ENCODE data around the gene WSB1.

The WSB1 gene

GRCh38 chr17:27339836-27340550 is 46.1 kb downstream of the WSB1 start:
- no peak for DNase-seq

GRCh38 chr17:27340575-27340974 is 46.7 kb downstream of the WSB1 start:
- no peak for DNase-seq

DNA sequence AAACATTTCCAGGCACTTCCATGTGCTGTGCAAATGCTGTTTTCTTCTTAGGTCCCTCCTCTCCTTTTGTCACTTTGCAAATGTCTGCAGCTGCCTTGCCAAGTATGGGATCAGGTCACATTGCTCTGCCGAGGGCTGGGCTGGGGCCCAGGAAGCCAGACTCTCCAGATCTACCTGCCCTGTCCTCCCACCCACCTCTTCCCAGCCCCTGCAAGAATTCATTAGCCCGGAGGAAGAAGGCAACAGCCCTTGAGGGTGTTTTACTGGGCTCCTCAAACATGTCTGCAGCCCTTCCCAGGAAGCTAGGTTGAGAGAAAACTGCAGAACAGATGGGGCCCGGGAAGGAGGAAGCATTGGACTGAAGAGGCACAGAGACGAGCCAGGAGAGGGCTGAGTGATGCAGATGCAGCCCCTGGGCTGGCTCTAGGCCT is 47.1 kb downstream of the WSB1 start:
- DNase-seq = no peak

DNA sequence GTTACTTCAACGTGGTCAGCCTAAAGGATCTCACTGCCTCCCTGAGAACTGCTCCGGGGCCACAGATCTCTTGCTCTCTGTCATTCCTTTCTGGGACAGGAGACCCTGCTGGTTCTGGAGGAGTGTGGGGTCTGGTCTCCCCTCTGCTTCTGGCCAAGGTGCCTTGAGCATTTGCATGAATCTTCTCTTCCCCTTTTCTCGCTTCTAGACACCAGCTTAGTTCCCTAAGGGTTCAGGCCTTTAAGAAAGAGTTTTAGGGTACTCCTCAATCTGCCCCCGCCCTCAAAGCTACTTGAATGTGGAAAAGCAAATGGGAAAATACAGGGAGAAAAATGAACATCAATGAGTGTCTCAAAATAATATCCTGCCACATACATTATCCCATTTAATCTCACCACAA is 48.1 kb downstream of the WSB1 start:
- no peak for DNase-seq

DNA sequence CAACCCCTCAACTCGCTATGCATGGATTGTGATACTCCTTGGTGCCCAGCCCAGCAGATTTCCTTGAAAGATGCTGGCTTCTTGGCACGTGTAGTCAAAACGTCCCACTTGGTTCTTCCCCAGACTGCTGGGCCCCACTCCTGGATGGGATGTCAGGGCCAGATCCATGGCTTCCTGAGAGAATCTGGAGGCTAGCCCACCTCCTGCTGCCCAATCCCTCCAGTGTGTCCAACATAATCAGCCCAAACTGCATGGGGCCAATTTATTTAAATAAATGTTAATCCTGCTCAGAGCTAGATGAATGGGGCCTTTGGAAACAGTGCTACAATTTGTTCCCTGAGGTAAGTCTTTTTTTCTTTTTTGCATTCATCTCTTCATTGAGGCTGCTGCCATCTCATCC is 49.4 kb downstream of the WSB1 start:
- DNase-seq = no peak

- DNase-seq = no peak
Observed at GRCh38 chr17:27343977-27344607, 50.2 kb downstream of the WSB1 start.

DNA sequence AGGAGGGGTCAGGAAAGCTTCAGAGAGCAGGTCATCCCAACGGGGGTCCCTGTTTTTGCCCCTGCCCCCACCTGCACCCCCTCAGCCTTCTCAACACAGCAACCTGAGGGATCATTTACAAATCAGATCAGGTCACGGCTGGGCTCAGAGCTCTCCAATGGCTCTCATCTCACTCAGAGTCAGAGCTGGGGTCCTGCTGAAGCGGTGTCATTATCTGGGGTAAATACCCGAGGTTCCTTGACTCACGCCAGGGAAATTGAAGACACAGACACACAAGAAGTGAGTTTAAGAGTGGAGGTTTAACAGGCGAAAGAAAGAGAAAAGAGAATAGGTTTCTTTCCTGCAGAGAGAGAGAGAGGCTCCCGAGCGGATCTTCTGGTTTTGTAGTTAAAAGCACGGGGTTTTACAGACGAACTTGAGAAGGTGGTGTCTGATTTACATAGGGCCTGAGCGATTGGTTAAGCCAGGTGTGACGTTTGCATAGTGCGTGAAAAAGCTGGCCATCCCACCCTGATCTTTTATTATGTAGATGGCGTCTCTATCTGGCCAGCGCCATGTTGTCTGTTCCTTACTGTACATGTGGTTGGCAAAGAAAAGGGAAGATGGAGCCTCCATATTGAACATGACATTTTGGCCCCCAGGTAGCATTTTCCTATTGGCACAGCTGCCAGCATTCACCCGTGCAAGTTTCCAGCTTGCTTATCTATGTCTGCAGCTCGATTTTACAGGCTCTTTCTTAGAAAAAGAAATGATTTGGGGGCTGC is 51.4 kb downstream of the WSB1 start:
- no peak for DNase-seq

DNA sequence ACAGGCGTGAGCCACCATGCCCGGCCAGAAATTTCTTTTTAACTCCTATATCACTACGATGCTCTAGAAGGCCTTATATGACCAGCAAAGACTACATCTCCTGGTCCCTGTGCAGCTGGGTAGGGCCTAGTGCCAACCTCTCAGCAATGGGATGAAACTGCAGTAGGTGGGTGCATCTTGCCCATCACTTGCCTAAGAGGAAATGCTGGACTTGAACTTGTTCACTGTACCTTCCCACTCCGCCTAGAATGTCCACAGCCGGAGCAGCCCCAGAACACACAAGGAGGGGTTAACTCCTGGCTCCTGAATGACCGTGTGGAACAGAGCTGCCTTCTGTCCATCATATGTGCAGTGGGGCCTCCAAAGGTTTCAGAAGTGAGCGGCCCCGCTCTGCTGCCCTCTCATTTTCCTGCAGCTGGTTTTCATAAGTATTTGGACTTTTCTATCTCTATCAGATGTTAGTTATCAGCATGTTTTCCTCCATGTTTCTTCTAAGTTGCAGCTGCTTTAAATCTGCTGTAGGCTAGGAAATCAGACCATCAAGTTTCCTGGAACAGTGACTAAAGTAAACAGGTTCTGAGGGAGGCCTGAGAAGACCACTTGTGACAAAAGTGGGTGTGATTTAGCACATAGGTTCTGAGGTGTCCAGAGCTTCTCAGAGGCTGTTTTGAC is 52.5 kb downstream of the WSB1 start:
- no peak for DNase-seq

DNA sequence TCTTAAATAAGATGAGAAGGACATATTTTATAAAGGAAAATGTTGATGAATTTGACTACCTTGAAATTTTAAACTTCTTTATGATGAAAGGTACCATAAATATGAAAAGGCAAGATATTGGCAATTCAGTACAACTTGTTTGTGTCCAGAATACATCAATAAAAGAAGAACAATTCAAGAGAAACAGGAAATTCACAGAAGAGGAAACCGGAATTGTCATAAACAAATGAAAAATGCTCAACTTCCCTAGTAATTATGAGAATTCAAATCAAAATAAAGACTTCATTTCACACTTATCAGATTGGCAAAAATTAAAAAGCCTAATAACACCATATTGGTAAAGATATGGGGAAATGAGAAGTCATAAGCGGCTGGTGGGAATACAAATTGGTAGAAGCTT is 54.3 kb downstream of the WSB1 start:
- no peak for DNase-seq

- no peak for DNase-seq
Observed at GRCh38 chr17:27349540-27350021, 55.7 kb downstream of the WSB1 start.

DNA sequence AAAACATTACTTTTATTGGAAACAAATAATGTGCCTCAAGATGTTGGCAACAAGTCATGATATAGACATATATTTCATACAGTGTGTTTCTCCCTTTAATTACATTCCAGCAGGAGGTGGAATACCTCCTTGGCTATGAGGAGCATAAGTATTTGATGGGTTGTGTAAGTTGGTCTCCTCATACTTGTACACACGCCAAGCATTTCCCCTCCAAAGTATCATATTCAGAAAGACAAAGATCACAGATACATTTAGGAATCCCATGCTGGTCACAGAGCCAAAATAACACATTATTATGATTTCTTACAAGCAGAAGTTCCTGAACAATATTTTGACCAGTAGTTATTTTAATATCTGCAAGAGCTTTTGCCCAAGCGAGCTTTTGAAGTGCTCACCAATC is 57.8 kb downstream of the WSB1 start:
- no peak for DNase-seq

DNA sequence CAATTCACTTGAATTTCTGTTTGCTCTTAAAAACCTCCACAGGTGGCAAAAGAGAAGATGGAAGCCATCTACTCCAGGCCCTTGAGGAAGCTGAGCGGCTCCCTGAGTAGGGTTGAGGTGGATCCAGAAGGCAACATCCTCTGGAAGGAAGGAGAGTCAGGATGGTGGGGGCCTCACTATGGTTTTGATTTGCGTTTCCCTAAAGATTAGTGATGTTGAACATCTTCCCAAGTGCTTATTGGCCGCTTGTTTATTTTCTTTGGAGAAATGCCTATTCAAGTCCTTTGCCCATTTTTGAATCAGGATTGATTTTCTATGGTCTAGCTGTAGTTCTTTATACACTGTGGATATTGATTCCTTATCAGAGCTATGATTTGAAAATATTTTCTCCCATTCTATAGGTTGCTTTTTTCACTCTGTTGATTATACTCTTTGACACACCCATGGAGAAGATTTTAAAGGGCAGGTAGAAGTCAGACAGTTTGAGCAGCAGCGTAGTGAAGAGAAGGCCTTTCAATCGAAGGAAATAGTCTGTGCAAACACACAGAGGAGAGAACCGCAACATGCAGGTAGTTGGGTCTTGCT is 58.6 kb downstream of the WSB1 start:
- DNase-seq = no peak

GRCh38 chr17:27353033-27353460 is 59.1 kb downstream of the WSB1 start:
- no peak for DNase-seq

- peak; percentile 77 for DNase-seq
Observed at GRCh38 chr17:27353461-27354050, 59.6 kb downstream of the WSB1 start.

DNA sequence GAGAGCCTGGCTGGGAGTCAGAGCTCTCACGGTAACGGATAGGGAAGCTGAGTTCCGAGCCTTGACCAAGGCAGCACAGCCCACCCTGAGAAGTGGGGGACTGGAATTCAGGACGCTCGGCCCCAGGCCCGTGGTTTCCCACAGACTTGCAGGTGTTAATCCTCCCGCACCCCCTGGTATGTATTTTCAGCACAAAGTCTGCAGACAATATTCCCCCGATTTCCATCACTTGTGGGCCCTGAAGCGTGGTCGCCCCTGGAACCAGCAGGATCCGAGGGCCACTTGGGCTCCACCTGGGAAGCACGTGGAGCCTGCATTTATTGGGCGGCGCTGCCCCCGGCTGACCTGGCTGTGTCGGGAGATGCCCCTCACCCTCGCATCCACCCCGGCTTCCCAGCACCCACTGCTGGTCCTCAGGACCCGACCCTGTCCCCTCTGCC is 60.2 kb downstream of the WSB1 start:
- DNase-seq = no peak

- DNase-seq = no peak
Observed at GRCh38 chr17:27354491-27355081, 60.7 kb downstream of the WSB1 start.

DNA sequence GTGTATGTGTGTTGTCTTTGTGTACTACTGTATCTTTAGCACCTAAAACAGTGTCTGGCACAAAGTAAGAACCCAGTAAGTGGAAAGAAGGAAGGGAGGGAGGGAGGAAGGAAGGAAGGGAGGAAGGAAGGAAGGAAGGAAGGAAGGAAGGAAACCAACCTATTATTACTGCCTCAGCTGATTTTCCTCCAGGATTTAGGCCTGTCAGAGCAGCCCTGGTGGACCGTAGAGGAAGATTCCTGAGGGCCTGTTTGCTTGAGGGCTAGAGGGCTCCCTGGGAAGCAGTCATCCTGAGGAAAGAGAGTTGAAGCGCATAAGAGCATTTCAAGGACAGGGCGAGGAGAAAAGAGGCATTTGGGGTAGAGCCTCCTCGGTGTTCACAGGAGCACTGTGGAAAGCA is 61.5 kb downstream of the WSB1 start:
- no peak for DNase-seq

DNA sequence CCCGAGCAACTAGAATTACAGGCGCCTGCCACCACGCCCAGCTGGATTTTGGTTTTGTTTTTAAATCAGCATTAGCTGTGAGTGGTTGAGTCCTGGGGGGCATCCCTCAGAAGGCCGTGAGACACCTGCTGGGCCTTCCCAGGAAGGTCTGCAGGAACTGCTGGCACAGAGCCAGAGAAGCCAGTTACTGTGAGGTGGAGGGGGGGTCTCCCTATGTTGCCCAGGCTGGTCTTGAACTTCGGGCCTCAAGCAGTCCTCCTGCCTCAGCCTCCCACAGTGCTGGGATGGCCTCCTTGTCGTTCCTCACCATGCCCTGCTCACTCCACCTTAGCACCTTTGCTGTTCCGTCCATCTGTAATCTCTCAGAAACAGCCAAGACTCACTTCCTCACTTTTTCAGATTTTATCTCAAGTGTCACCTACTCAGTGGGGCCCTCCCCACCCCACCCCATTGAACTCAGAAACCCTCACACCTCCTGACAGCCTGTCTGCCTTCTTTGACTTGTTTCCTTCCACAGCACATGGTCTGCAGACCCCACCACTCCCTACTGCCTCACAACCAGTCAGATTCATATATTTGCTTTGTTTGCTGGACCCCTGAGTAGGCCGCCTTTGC is 62.3 kb downstream of the WSB1 start:
- DNase-seq = peak; percentile 15

- no peak for DNase-seq
Observed at GRCh38 chr17:27357236-27357635, 63.3 kb downstream of the WSB1 start.

- DNase-seq = no peak
Observed at GRCh38 chr17:27360507-27360906, 66.6 kb downstream of the WSB1 start.

DNA sequence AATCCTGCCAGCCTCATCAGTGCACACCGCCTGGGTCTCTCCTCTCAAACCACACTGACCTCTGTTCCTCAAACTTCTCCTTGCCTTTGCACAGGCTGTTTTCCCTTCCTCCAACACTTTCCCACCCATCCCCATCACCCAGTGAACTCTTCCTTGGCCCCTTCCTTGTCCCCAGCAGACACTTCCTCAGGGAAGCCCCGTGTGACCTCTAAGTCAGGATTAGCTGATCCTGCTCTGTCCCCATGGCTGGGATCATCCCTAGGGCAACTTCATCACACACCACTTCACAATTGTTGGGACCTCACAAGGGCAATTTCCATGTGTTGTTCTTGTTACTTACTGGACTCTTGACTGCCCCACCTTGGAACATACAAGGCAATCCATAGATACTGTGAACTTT is 67.8 kb downstream of the WSB1 start:
- DNase-seq = no peak

DNA sequence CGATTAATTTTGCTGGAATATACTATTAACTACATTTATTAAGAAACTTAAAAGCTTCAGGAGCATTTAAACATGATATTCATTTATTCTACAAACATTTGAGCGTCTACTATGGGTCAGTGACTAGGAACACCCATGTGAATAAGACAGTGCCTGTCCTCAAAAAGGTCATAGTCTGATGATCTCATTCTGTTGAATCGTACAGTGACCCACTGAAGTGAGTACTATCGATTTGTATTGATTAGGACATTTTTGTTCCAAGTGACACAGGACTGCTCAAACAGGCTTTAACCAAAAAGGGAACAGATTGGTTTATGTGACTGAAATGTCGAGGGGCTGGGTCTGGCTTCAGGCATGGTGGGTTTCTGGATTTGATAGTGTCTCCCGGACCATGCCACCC is 68.6 kb downstream of the WSB1 start:
- no peak for DNase-seq
